AG09309 (cell line): ENCODE data around the gene TSPAN18.

Source experiments
- DNase-seq: peaks from one replicate; pipeline ENCODE4 v3.0.0-alpha.2; 2010; ENCODE audit warnings: low read depth
- H3K4me3 ChIP-seq: 2 replicates; pipeline ENCODE4 v1.5.1; 2011; ENCODE audit warnings: mild to moderate bottlenecking, low read depth, low read length, moderate library complexity; ENCODE audit not compliant: control insufficient read depth
- TF ChIP-seq, protein P1 (sequence below): IDR thresholded peaks from 2 replicates; pipeline ENCODE4 v1.5.1; 2011; ENCODE audit warnings: mild to moderate bottlenecking, low read depth, low read length, inconsistent platforms; ENCODE audit not compliant: insufficient read depth, control insufficient read depth; ENCODE audit errors: missing control alignments

The TSPAN18 gene

DNA sequence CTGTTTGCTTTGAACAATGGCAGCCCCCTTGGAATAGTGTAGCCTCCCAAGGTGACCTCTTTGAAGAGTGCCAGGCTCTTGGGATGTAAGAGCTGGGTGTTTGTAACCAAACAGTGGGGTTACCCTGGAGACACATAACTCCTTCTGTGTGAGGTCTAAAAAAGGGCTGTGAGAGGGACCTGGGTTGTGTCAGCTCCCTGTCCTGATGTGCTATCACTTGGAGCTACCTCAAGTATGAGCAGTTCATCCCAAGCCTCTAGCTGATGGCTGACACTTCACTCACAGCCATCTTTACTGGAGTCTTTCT, 40.2 kb downstream of the TSPAN18 start:
- no peak overlapping the region for H3K4me3 ChIP-seq
- DNase-seq = no peak
- TF ChIP-seq, protein P1, sequence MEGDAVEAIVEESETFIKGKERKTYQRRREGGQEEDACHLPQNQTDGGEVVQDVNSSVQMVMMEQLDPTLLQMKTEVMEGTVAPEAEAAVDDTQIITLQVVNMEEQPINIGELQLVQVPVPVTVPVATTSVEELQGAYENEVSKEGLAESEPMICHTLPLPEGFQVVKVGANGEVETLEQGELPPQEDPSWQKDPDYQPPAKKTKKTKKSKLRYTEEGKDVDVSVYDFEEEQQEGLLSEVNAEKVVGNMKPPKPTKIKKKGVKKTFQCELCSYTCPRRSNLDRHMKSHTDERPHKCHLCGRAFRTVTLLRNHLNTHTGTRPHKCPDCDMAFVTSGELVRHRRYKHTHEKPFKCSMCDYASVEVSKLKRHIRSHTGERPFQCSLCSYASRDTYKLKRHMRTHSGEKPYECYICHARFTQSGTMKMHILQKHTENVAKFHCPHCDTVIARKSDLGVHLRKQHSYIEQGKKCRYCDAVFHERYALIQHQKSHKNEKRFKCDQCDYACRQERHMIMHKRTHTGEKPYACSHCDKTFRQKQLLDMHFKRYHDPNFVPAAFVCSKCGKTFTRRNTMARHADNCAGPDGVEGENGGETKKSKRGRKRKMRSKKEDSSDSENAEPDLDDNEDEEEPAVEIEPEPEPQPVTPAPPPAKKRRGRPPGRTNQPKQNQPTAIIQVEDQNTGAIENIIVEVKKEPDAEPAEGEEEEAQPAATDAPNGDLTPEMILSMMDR = no peak

DNA sequence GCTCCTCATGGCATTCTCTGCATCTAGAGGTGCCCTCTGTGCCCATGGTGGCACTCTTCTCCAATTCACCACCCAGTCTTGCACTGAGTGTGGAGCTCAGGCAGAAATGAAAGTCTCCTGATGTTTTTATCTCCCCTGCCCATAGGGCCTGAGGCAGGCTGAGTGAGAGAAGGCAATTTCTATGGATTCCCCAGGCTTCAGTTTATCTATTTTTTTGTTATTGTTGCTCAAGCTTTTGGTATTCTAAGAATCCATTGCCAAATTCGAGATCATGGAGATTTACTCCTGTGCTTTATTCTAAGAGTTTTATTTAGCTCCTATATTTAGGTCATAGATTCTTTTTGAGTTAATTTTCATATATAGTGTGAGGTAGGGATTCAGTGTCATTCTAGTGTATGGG, 40.7 kb downstream of the TSPAN18 start:
- no peak for DNase-seq
- H3K4me3 ChIP-seq = no peak overlapping the region
- TF ChIP-seq, protein P1 = no peak

DNA sequence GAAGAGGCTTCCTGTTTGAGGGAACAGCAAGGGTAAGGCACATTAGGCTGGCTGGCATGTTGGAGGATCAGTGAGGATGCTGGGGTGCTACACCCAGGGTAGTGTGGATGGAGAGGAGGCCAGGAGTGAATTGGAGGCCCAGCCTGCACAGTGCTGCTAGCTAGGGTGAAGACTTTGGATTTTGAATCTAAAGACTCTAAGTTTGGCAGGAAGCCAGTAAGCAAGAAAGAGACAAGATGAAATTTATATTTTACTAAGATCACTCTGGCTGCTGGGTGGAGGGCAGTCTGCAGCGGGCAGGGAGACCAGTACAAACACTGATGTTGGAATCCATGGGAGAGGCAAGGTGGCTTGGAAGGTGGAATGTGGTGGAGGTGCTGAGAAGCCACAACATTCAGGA, 43.6 kb downstream of the TSPAN18 start:
- DNase-seq = no peak

DNA sequence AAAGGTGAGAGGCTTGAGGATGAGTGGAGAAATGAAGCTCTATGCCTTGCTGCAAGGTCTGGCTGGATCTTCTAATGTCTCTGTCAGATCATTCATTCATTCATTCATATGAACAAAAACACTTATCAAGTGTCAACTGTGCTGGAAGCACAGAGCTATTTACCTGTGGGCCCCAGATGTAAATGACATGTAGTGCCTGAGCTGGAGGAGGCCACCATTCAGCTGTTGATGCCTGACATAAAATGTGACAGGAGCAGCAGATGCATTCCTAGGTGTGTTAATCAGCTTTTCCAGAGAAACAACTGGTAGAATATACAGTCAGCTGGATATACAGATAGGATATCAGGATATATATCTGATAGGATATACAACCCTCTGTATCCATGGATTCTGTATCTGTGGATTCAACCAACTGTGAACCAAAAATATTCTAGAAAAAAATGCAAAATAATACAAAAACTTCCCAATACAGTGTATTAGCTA, 44.5 kb downstream of the TSPAN18 start:
- DNase-seq = no peak
- no peak overlapping the region for H3K4me3 ChIP-seq
- TF ChIP-seq, protein P1 = no peak

More for the DNA sequence above, 43.6 kb downstream of the TSPAN18 start:
- TF ChIP-seq, protein P1 = no peak
- no peak overlapping the region for H3K4me3 ChIP-seq

DNA sequence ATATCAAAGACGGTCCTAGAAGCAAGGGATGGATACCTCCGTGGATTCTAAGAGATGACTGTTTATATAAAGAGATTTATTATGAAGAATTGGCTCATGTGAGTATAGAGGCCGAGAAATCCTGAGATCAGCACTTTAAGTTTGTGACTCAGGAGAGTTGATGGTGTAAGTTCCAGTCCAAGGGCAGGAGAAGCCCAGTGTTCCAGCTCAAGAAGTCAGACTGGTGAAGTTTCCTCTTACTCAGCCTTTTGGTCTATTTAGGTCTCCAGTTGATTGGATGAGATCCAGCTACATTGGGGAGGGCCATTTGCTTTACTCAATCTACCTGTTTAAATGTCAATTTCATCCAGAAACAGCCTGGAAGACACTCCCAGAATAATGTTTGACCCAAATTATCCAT, 45.1 kb downstream of the TSPAN18 start:
- no peak overlapping the region for H3K4me3 ChIP-seq
- no peak for DNase-seq
- TF ChIP-seq, protein P1 = no peak

DNA sequence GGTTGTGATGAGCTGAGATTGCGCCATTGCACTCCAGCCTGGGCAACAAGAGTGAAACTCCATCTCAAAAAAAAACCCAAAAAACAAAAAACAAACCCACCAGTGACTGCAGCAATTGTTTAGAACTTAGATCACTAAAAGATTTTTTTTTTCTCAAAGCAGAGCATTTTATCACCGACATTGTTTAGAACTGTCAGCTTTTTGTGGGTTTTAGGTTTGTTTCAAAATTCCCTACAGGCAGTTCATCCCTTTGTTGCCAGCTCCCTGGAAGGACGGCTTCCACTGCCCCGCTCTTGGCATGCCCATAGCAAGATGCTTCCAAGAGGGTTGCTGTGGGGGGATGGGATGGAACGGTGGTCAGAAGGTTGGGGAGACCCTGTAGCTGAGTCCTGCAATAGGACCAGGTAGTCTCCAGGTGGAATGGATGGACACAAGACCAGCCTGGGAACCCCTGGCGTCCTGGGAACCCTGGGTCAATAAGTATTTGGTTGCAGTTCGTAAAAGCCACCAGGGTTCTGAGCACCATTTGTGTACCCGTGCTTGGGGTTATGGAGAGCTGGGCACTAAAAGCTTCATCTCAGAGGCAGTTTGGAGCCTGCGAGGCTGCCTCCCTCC, 46.7 kb downstream of the TSPAN18 start:
- H3K4me3 ChIP-seq = no peak overlapping the region
- TF ChIP-seq, protein P1 = no peak
- DNase-seq = no peak

DNA sequence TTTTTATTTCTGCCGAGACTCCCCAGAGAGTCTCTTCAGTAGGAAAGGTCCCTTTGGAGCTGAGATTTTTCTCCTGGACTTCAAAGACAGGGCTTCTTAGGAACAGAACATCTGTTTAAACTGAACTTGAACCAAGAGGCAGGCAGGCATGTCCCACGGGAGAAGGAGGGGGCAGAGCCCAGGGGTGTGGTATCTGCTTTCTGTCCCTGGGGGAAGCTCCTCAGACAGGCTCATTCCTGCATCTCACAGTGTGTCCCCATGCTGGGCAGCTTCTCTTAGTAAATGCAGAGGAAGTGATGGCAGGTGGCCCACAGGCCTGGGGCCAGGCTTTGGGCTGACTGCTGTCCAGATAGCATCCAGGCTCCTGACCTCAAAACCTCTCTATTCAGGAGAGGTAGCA, 47.3 kb downstream of the TSPAN18 start:
- no peak for DNase-seq
- TF ChIP-seq, protein P1 = no peak
- no peak overlapping the region for H3K4me3 ChIP-seq
